ENCODE data around the gene RRP1B. TPM values are rescaled to one million over a fixed set of nuclear protein-coding genes. Genes with fewer than 3 reads are reported as not detected.

Gene RRP1B
- total and polyA plus RNA-seq, 4 donors = 7.3 to 12.6 (median 8.4) TPM

DNA sequence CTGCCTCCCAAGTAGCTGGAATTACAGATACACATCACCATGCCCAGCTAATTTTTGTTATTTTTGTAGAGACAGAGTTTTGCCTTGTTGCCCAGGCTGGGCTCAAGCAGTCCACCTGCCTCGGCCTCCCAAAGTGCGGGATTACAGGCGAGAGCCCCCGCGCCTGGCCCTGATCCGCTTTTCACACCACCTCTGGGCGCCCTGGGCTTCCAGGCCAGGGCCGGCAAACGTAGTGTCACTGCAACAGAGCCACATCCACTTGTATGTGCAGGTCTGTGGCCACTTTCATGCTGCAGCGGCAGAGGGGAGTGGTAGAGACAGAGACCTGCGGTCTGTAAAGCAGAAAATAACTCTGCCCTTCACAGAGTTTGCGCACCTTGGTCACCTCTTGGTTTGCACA is 29.5 kb downstream of the RRP1B start:
- TF ChIP-seq FOXA2 (IDR thresholded peaks at IDR 0.05) (no peak), FOXA1 (IDR thresholded peaks at IDR 0.05) (no peak), SP1 (IDR thresholded peaks at IDR 0.05) (no peak), CTCF (IDR thresholded peaks at IDR 0.05; ENCODE audit: low read depth, low read length, missing input control) (no peak), HNF4A (conservative IDR thresholded peaks at IDR 0.05) (no peak), RAD21 (IDR thresholded peaks at IDR 0.05) (no peak), NR2F2 (IDR thresholded peaks at IDR 0.05) (no peak), RXRA (IDR thresholded peaks at IDR 0.05) (no peak), ATF3 (IDR thresholded peaks at IDR 0.05) (no peak)
- TF ChIP-seq, protein P1, sequence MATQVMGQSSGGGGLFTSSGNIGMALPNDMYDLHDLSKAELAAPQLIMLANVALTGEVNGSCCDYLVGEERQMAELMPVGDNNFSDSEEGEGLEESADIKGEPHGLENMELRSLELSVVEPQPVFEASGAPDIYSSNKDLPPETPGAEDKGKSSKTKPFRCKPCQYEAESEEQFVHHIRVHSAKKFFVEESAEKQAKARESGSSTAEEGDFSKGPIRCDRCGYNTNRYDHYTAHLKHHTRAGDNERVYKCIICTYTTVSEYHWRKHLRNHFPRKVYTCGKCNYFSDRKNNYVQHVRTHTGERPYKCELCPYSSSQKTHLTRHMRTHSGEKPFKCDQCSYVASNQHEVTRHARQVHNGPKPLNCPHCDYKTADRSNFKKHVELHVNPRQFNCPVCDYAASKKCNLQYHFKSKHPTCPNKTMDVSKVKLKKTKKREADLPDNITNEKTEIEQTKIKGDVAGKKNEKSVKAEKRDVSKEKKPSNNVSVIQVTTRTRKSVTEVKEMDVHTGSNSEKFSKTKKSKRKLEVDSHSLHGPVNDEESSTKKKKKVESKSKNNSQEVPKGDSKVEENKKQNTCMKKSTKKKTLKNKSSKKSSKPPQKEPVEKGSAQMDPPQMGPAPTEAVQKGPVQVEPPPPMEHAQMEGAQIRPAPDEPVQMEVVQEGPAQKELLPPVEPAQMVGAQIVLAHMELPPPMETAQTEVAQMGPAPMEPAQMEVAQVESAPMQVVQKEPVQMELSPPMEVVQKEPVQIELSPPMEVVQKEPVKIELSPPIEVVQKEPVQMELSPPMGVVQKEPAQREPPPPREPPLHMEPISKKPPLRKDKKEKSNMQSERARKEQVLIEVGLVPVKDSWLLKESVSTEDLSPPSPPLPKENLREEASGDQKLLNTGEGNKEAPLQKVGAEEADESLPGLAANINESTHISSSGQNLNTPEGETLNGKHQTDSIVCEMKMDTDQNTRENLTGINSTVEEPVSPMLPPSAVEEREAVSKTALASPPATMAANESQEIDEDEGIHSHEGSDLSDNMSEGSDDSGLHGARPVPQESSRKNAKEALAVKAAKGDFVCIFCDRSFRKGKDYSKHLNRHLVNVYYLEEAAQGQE (IDR thresholded peaks at IDR 0.05) = no peak
- H3K9ac ChIP-seq (ENCODE audit: low read depth in 1 of 2, low read length in 2 of 2) = no peak overlapping the region
- WGBS = 97% methylated on average over 12 of the region's 12 CpGs
- H3K4me1 ChIP-seq (ENCODE audit: control insufficient read depth in 4 of 4, insufficient read depth in 4 of 4, low read length in 3 of 4) = no peaks in the 10 kb centered on the region
- peaks cover 22 to 87% (median 40%) of the 10 kb centered on the region in 4 donors for H3K36me3 ChIP-seq (ENCODE audit: control insufficient read depth in 4 of 4, insufficient read depth in 3 of 4, low read depth in 1 of 4, low read length in 3 of 4)
- no peak for DNase-seq (ENCODE audit: low spot score)
- no peak overlapping the region for H3K4me3 ChIP-seq (ENCODE audit: low read depth in 1 of 3, low read length in 3 of 3)
- H3K27me3 ChIP-seq (ENCODE audit: control insufficient read depth in 4 of 4, insufficient read depth in 4 of 4, low read length in 3 of 4) = no peaks in the 10 kb centered on the region
- H3K27ac ChIP-seq (ENCODE audit: low read depth in 1 of 2, low read length in 2 of 2) = no peak overlapping the region
- H3K9me3 ChIP-seq (ENCODE audit: control insufficient read depth in 4 of 4, low read length in 3 of 4) = no peaks in the 10 kb centered on the region

GRCh38 chr21:43689556-43690337 is 30.4 kb downstream of the RRP1B start:
- Histone ChIP-seq H3K36me3 (ENCODE audit: control insufficient read depth in 4 of 4, insufficient read depth in 3 of 4, low read depth in 1 of 4, low read length in 3 of 4) (peaks cover 22 to 89% (median 36%) of the 10 kb centered on the region in 4 donors), H3K4me1 (ENCODE audit: control insufficient read depth in 4 of 4, insufficient read depth in 4 of 4, low read length in 3 of 4) (no peaks in the 10 kb centered on the region), H3K9ac (ENCODE audit: low read depth in 1 of 2, low read length in 2 of 2) (no peak overlapping the region), H3K9me3 (ENCODE audit: control insufficient read depth in 4 of 4, low read length in 3 of 4) (no peaks in the 10 kb centered on the region), H3K27ac (ENCODE audit: low read depth in 1 of 2, low read length in 2 of 2) (no peak overlapping the region), H3K4me3 (ENCODE audit: low read depth in 1 of 3, low read length in 3 of 3) (no peak overlapping the region), H3K27me3 (ENCODE audit: control insufficient read depth in 4 of 4, insufficient read depth in 4 of 4, low read length in 3 of 4) (no peaks in the 10 kb centered on the region)
- WGBS = 95% methylated on average over 32 of the region's 32 CpGs
- DNase-seq (ENCODE audit: low spot score) = no peak
- TF ChIP-seq EGR1 (IDR thresholded peaks at IDR 0.05; ENCODE audit: low read depth in 2 of 2) (no peak), ATF3 (IDR thresholded peaks at IDR 0.05) (no peak), RAD21 (IDR thresholded peaks at IDR 0.05) (no peak), NR2F2 (IDR thresholded peaks at IDR 0.05) (no peak), GABPA (IDR thresholded peaks at IDR 0.05 in 1 of 2, conservative IDR thresholded peaks at IDR 0.05 in 1 of 2) (no peak), MAX (IDR thresholded peaks at IDR 0.05) (no peak), FOXA1 (IDR thresholded peaks at IDR 0.05) (no peak), YY1 (IDR thresholded peaks at IDR 0.05) (no peak), JUND (IDR thresholded peaks at IDR 0.05) (no peak), SP1 (IDR thresholded peaks at IDR 0.05) (no peak), HNF4G (IDR thresholded peaks at IDR 0.05) (no peak), RXRA (IDR thresholded peaks at IDR 0.05) (no peak), FOXA2 (IDR thresholded peaks at IDR 0.05) (no peak), CTCF (IDR thresholded peaks at IDR 0.05; ENCODE audit: low read depth, low read length, missing input control) (no peak)
- TF ChIP-seq, protein P1 (IDR thresholded peaks at IDR 0.05) = no peak

All from liver (tissue), 9 donors.